HCT116 (cell line): ENCODE measurements around the gene RBMS1. TPM values are rescaled to one million over a fixed set of nuclear protein-coding genes. Genes with fewer than 3 reads are reported as not detected.

Source experiments
- ATAC-seq: fragments of 200-7000 bp; cut with Tn5 transposase; 2 replicates; pipeline ENCODE4 v1.9.1; 2020; ENCODE audit warnings: mild to moderate bottlenecking, moderate library complexity
- BruUV-seq: library from RNA; stranded (reverse); fragments of 400-500 nt; replicated peaks from 2 replicates; lab custom pipeline; 2021; lab: Mats Ljungman, UMichigan
- CTCF ChIA-PET: fragments of 300-600 bp; sonication (Branson Sonifier 250); formaldehyde crosslinking; loops from one replicate; lab custom pipeline; 2021; ENCODE audit warnings: antibody characterized with exemption; lab: Charles Lee
- POLR2A ChIA-PET: fragments of 300-600, 350-600 bp; sonication (Branson Sonifier 250); formaldehyde crosslinking; loops from one replicate; lab custom pipeline; 2021; ENCODE audit warnings: antibody characterized with exemption; lab: Charles Lee
- RAD21 ChIA-PET, 2 experiments: fragments of 300-600 bp; sonication (Branson Sonifier 250); formaldehyde crosslinking; loops; one replicate each; lab custom pipeline; 2023; ENCODE audit warnings: low total read pairs in 2 of 2; ENCODE audit not compliant: uncharacterized antibody in 2 of 2, unreplicated experiment in 2 of 2, low non-redundant PET in 1 of 2; lab: Charles Lee
- DNase-seq: peaks from one replicate; pipeline ENCODE4 v3.0.0-alpha.2; 2010; ENCODE audit warnings: low read depth, low spot score
- H2AFZ ChIP-seq: fragments of 200-600 bp; shearing (Covaris generic), sonication (generic); 2 replicates; pipeline ENCODE4 v1.6.1; 2017; ENCODE audit warnings: low read depth, mixed run types, mixed read lengths, antibody characterized with exemption, low read length; ENCODE audit not compliant: poor library complexity, severe bottlenecking
- H3K27ac ChIP-seq: 2 replicates; pipeline ENCODE4 v1.5.1; 2012; ENCODE audit warnings: low read depth, low read length
- H3K27me3 ChIP-seq: fragments of 200-600 bp; sonication (generic); 2 replicates; pipeline ENCODE4 v1.6.1; 2016; ENCODE audit warnings: mixed run types, low read length, mixed read lengths; ENCODE audit not compliant: insufficient read depth
- H3K36me3 ChIP-seq, 2 experiments: fragments of 200-500 bp in 1 of 2; fragments of 200-600 bp in 1 of 2; sonication (Bioruptor generic) in 1 of 2; sonication (generic) in 1 of 2; 2 replicates each; pipeline versions ENCODE4 v1.5.1 to v1.6.1; 2014 to 2016; ENCODE audit warnings: low read length in 2 of 2, inconsistent platforms in 1 of 2, mixed read lengths in 1 of 2, mixed run types in 1 of 2; ENCODE audit not compliant: insufficient read depth in 2 of 2, control insufficient read depth in 1 of 2
- H3K4me1 ChIP-seq, 2 experiments: fragments of 200-600 bp in 1 of 2; sonication (generic) in 1 of 2; 2 replicates each; pipeline versions ENCODE4 v1.5.1 to v1.6.1; 2012 to 2017; ENCODE audit warnings: low read length in 2 of 2, inconsistent platforms in 1 of 2, mild to moderate bottlenecking in 1 of 2, mixed read lengths in 1 of 2, mixed run types in 1 of 2, moderate library complexity in 1 of 2; ENCODE audit not compliant: insufficient read depth in 2 of 2, control insufficient read depth in 1 of 2
- H3K4me2 ChIP-seq: fragments of 200-600 bp; sonication (generic); 2 replicates; pipeline ENCODE4 v1.6.1; 2017; ENCODE audit warnings: mixed run types, low read length, mixed read lengths
- H3K4me3 ChIP-seq, 2 experiments: fragments of 200-600 bp in 1 of 2; sonication (generic) in 1 of 2; replicated peaks in 1 of 2; 2 replicates each; pipeline ENCODE4 v1.5.1; 2011 to 2016; ENCODE audit warnings: low read length in 2 of 2, control low read depth in 1 of 2, low read depth in 1 of 2, mild to moderate bottlenecking in 1 of 2, mixed read lengths in 1 of 2, mixed run types in 1 of 2
- H3K79me2 ChIP-seq: fragments of 200-600 bp; sonication (generic); 2 replicates; pipeline ENCODE4 v1.6.1; 2017; ENCODE audit warnings: mild to moderate bottlenecking, mixed run types, low read length, moderate library complexity, mixed read lengths; ENCODE audit not compliant: insufficient read depth
- H3K9ac ChIP-seq: fragments of 200-600 bp; sonication (generic); 2 replicates; pipeline ENCODE4 v1.6.1; 2016; ENCODE audit warnings: low read length, mixed read lengths
- H3K9me2 ChIP-seq: fragments of 200-600 bp; sonication (generic), shearing (Covaris generic); 2 replicates; pipeline ENCODE4 v1.6.1; 2017; ENCODE audit warnings: mixed run types, mild to moderate bottlenecking, moderate library complexity; ENCODE audit not compliant: insufficient read depth
- H3K9me3 ChIP-seq, 2 experiments: fragments of 200-500 bp in 1 of 2; fragments of 200-600 bp in 1 of 2; sonication (Bioruptor generic) in 1 of 2; sonication (generic) in 1 of 2; 2 replicates each; pipeline ENCODE4 v1.6.1; 2014 to 2017; ENCODE audit warnings: low read length in 2 of 2, mixed read lengths in 2 of 2, inconsistent platforms in 1 of 2, low read depth in 1 of 2, mild to moderate bottlenecking in 1 of 2, mixed run types in 1 of 2, moderate library complexity in 1 of 2; ENCODE audit not compliant: control insufficient read depth in 1 of 2, insufficient read depth in 1 of 2
- H4K20me1 ChIP-seq: fragments of 200-600 bp; sonication (generic), shearing (Covaris generic); 2 replicates; pipeline ENCODE4 v1.6.1; 2017; ENCODE audit warnings: mixed run types, mild to moderate bottlenecking, moderate library complexity; ENCODE audit not compliant: insufficient read depth
- CEBPB ChIP-seq: IDR thresholded peaks from 2 replicates; pipeline ENCODE4 v1.6.1; 2012; ENCODE audit warnings: low read depth
- EGR1 ChIP-seq: IDR thresholded peaks from 2 replicates; pipeline ENCODE4 v1.6.1; 2012; ENCODE audit warnings: low read depth
- ELF1 ChIP-seq: IDR thresholded peaks from 2 replicates; pipeline ENCODE4 v1.6.1; 2012; ENCODE audit warnings: low read depth, borderline replicate concordance
- SIN3A ChIP-seq: IDR thresholded peaks from 2 replicates; pipeline ENCODE4 v1.6.1; 2012; ENCODE audit warnings: low read depth
- SP1 ChIP-seq: IDR thresholded peaks from 2 replicates; pipeline ENCODE4 v1.6.1; 2012; ENCODE audit warnings: low read depth
- YY1 ChIP-seq: IDR thresholded peaks from 2 replicates; pipeline ENCODE4 v1.6.1; 2011; ENCODE audit warnings: low read length, low read depth, moderate library complexity, mild to moderate bottlenecking; ENCODE audit not compliant: insufficient replicate concordance; ENCODE audit errors: extremely low read depth
- intact Hi-C: fragments of 100-400 bp; cut with micrococcal nuclease; formaldehyde crosslinking; loops from 2 replicates; pipeline ENCODE4 v1.10.0; 2022
- total RNA-seq: library from RNA; stranded (reverse); gene quantifications from one replicate; pipeline ENCODE4 v1.2.1, GENCODE V29; 2021; ENCODE audit not compliant: unreplicated experiment
- TF ChIP-seq, protein P1 (sequence below): IDR thresholded peaks from 2 replicates; pipeline ENCODE4 v1.6.1; 2012
- TF ChIP-seq, protein P2 (sequence below): IDR thresholded peaks from 2 replicates; pipeline ENCODE4 v1.6.1; 2012; ENCODE audit warnings: low read depth

The RBMS1 gene
- total RNA-seq, 1 experiment from 2014 or later, result 17.6 TPM

GRCh38 chr2:160275656-160276055 is 218.0 kb downstream of the RBMS1 start:
- Histone ChIP-seq H3K9me3 (no peaks in the 10 kb centered on the region), H3K36me3 (peaks cover 0 to 3% of the 10 kb centered on the region in 2 experiments; a peak in 1 of 4 replicates), H2AFZ (no peak overlapping the region)
- DNase-seq, result no peak
- ATAC-seq, result no peak
- no peak for TF ChIP-seq SP1
- TF ChIP-seq YY1, result no peak
- TF ChIP-seq, protein P1, sequence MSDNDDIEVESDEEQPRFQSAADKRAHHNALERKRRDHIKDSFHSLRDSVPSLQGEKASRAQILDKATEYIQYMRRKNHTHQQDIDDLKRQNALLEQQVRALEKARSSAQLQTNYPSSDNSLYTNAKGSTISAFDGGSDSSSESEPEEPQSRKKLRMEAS, result no peak
- TF ChIP-seq ELF1, result no peak
- no peak for TF ChIP-seq EGR1
- no peak for TF ChIP-seq CEBPB
- no peak for TF ChIP-seq SIN3A
- TF ChIP-seq, protein P2, sequence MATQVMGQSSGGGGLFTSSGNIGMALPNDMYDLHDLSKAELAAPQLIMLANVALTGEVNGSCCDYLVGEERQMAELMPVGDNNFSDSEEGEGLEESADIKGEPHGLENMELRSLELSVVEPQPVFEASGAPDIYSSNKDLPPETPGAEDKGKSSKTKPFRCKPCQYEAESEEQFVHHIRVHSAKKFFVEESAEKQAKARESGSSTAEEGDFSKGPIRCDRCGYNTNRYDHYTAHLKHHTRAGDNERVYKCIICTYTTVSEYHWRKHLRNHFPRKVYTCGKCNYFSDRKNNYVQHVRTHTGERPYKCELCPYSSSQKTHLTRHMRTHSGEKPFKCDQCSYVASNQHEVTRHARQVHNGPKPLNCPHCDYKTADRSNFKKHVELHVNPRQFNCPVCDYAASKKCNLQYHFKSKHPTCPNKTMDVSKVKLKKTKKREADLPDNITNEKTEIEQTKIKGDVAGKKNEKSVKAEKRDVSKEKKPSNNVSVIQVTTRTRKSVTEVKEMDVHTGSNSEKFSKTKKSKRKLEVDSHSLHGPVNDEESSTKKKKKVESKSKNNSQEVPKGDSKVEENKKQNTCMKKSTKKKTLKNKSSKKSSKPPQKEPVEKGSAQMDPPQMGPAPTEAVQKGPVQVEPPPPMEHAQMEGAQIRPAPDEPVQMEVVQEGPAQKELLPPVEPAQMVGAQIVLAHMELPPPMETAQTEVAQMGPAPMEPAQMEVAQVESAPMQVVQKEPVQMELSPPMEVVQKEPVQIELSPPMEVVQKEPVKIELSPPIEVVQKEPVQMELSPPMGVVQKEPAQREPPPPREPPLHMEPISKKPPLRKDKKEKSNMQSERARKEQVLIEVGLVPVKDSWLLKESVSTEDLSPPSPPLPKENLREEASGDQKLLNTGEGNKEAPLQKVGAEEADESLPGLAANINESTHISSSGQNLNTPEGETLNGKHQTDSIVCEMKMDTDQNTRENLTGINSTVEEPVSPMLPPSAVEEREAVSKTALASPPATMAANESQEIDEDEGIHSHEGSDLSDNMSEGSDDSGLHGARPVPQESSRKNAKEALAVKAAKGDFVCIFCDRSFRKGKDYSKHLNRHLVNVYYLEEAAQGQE, result no peak
- TF ChIP-seq, all 23 proteins: peak for 0
- ChIA-PET CTCF (interaction anchor here (1.5 kb wide), 1 partner anchor 23 kb away, joined by 3 read pairs; no protein-coding TSS in a partner anchor), POLR2A (no interaction called here), RAD21 (no interaction called here)
- H3K27ac ChIP-seq, result no peak overlapping the region
- H4K20me1 ChIP-seq, result no peaks in the 10 kb centered on the region
- no peaks in the 10 kb centered on the region for H3K27me3 ChIP-seq
- intact Hi-C loops, result no loop called here
- H3K9me2 ChIP-seq, result no peaks in the 10 kb centered on the region
- no peak overlapping the region for H3K4me2 ChIP-seq
- no peak overlapping the region for H3K4me3 ChIP-seq
- BruUV-seq, result no TSS peak
- no peak overlapping the region for H3K9ac ChIP-seq
- peaks cover 0 to 5% of the 10 kb centered on the region in 2 experiments; a peak in 2 of 4 replicates for H3K4me1 ChIP-seq
- H3K79me2 ChIP-seq, result no peaks in the 10 kb centered on the region
